ENCODE results near the gene SHKBP1. TPM values are rescaled to one million over a fixed set of nuclear protein-coding genes. Genes with fewer than 3 reads are reported as not detected.
"Not testable (repeated sequence)": the region's sequence is repeated elsewhere in the genome, so short reads cannot be mapped to it uniquely, and the experiment has no call there.

SHKBP1 gene
- polyA plus RNA-seq, 3 donors from 2014 or later = 115 to 186 (median 156) TPM

DNA sequence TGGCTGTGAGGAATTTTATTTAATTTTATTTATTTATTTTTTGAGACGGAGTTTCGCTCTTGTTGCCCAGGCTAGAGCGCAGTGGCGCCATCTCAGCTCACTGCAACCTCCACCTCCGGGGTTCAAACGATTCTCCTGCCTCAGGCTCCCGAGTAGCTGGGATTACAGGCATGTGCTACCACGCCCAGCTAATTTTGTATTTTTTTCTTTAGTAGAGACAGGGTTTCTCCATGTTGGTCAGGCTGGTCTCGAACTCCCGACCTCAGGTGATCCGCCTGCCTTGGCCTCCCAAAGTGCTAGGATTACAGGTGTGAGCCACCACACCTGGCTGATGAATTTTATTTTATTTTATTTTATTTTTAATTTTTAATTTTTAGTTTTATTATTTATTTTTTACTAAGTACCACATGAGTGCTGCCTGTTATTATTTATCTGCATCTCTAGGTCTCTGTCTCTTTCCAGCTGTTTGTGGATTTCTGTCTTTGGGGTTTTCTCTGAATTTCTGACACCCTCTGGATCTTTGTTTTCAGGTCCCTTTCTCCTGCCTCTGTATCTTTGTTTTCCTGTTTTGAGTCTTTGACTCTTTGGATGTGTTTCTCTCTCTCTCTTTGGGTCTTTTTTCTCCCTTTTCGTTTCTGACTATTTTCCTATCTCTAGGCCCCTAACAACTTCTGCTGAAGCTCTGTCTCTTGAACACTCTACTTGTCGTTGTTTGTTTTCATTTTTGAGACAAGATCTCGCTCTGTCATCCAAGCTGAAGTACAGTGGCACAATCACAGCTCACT lies 47.9 kb downstream of the SHKBP1 start:
- H3K27me3 Mint-ChIP-seq (ENCODE audit: low read depth in 3 of 3); DNase-seq; H3K9me3 Mint-ChIP-seq; H3K27ac Mint-ChIP-seq; H3K4me3 Mint-ChIP-seq; H3K4me1 Mint-ChIP-seq: not testable (repeated sequence)
- H3K36me3 Mint-ChIP-seq = peaks cover 14 to 24% (median 20%) of the 10 kb centered on the region in 3 donors

DNA sequence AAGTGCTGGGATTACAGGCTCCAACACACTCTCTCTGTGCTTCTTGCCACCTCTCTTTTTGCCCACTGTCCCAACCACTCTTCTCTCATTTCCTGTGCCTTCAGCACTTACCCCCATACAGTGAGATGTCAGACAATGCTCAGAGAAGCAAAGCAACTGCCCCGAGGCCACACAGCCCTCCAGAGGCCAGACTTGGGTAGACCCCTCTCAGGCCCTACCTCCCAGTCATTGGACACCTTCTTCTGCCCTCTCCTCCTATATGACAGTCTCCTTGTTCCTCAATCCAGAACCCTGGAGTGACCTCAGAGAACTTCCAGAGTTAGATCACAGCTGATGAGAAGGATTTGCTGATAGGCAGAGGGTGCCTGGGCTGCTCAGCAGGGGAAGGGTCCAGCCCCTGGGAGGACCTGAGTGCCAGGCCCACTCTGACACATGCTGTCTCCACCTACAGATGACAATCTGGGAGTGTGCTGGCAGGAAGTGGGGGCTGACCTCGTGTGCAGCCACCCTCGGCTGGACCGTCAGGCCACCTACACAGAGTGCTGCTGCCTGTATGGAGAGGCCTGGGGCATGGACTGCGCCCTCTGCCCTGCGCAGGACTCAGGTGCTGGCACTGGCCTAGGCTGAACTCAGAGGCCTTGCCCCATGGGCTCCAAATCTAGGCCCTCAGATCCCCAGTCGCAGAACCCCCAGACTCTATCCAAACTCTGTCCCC lies 48.9 kb downstream of the SHKBP1 start:
- H3K36me3 Mint-ChIP-seq = peaks cover 14 to 23% (median 19%) of the 10 kb centered on the region in 3 donors
- H3K9me3 Mint-ChIP-seq = no peaks in the 10 kb centered on the region
- no peak for DNase-seq
- peaks cover 9 to 10% of the 10 kb centered on the region in 2 donors for H3K4me1 Mint-ChIP-seq
- H3K4me3 Mint-ChIP-seq = no peak overlapping the region
- peak overlapping the region; percentile 9 to 51 (median 35) for H3K27ac Mint-ChIP-seq
- peaks cover 0 to 2% (median 0%) of the 10 kb centered on the region in 3 donors for H3K27me3 Mint-ChIP-seq (ENCODE audit: low read depth in 3 of 3)

DNA sequence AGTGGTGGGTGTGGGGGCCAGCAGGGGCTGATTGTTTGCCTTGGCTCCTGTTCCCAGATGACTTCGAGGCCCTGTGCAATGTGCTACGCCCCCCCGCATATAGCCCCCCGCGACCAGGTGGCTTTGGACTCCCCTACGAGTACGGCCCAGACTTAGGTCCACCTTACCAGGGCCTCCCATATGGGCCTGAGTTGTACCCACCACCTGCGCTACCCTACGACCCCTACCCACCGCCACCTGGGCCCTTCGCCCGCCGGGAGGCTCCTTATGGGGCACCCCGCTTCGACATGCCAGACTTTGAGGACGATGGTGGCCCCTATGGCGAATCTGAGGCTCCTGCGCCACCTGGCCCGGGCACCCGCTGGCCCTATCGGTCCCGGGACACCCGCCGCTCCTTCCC lies 50.2 kb downstream of the SHKBP1 start:
- no peak overlapping the region for H3K27ac Mint-ChIP-seq

DNA sequence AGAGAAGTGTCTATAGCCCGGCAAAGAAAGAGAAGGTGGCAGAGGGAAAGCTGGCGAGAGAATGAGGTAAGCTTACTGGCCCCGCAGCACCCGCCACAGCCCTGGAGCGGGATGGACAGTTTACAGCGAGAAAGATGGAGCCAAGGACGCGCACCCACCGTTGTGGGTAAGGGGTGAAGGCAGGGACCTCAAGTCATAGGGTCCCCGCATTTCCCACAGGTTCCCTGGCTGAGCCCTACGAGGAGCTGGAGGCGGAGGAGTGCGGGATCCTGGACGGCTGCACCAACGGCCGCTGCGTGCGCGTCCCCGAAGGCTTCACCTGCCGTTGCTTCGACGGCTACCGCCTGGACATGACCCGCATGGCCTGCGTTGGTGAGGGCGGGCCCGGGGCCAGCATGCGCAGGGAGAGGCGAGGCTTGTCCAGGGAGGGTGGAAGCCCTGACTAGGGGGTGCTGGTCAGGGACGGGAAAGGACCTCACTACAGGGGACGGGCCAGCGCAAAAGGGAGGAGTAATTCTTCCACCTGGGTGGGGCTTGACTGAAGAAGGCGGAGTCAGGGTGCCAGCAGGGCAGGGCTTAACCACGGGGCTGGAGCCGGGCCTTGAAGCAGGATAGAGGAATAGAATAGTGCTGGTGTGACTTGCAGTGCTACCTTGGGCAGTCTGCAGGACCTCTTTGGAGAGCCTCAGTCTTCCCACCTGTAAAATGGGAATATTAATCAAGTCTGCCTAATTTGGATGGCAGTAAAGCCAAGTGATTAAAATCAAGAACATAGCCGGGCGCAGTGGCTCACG lies 51.0 kb downstream of the SHKBP1 start:
- no peak overlapping the region for H3K27ac Mint-ChIP-seq
- no peak overlapping the region for H3K4me3 Mint-ChIP-seq
- H3K27me3 Mint-ChIP-seq (ENCODE audit: low read depth in 3 of 3) = peaks cover 0 to 2% (median 0%) of the 10 kb centered on the region in 3 donors
- peaks cover 9 to 10% of the 10 kb centered on the region in 2 donors for H3K4me1 Mint-ChIP-seq
- no peaks in the 10 kb centered on the region for H3K9me3 Mint-ChIP-seq
- no peak for DNase-seq
- peaks cover 9 to 16% (median 16%) of the 10 kb centered on the region in 3 donors for H3K36me3 Mint-ChIP-seq

More for the DNA sequence above, 50.2 kb downstream of the SHKBP1 start:
- Mint-ChIP-seq H3K36me3 (peaks cover 9 to 18% (median 16%) of the 10 kb centered on the region in 3 donors), H3K4me3 (no peak overlapping the region), H3K4me1 (peaks cover 9 to 10% of the 10 kb centered on the region in 2 donors), H3K9me3 (no peaks in the 10 kb centered on the region), H3K27me3 (ENCODE audit: low read depth in 3 of 3) (peaks cover 0 to 2% (median 0%) of the 10 kb centered on the region in 3 donors)
- no peak for DNase-seq

DNA sequence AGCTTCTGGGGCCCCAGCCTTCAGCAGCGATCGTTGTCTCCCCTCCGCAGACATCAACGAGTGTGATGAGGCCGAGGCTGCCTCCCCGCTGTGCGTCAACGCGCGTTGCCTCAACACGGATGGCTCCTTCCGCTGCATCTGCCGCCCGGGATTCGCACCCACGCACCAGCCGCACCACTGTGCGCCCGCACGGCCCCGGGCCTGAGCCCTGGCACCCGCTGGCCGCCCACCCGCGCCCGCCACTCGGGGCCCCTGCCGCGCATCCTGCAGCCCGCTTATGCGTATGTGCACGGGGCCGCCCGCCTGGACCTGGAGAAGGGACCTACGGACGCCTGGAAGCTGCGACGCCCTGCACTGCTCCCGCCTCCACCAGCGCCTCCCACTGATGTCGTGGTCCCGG lies 52.7 kb downstream of the SHKBP1 start:
- H3K4me1 Mint-ChIP-seq = peaks cover 10% of the 10 kb centered on the region in 2 donors
- no peaks in the 10 kb centered on the region for H3K9me3 Mint-ChIP-seq
- H3K36me3 Mint-ChIP-seq = peaks cover 9 to 16% (median 12%) of the 10 kb centered on the region in 3 donors
- H3K4me3 Mint-ChIP-seq = no peak overlapping the region
- H3K27me3 Mint-ChIP-seq (ENCODE audit: low read depth in 3 of 3) = peaks cover 0 to 2% (median under 1%) of the 10 kb centered on the region in 3 donors
- no peak for DNase-seq
- peak overlapping the region in 1 of 6 donors; percentile 5 for H3K27ac Mint-ChIP-seq

DNA sequence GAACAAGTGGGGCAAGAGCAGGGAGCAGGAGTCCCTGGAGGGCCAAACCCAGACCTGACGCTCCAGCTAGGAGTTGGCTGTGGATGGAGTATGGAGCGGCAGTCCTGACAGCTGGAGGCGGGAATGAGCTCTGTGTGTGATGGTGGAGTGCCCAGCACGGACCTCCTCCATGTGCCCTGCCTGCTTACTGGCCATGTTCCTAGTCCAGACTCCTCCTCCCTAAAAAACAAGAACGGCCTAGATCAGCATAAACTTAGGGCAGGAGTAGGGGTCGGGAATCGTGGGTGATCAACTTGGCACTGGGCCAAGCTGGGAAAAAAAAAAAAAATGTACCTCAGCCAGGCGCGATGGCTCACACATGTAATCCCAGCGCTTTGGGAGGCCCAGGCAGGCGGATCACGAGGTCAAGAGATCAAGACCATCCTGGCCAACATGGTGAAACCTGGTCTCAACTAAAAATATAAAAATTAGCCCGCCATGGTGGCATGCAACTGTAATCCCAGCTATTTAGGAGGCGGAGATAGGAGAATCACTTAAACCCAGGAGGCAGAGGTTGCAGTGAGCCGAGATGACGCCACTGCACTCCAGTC lies 54.0 kb downstream of the SHKBP1 start:
- no peaks in the 10 kb centered on the region for H3K9me3 Mint-ChIP-seq
- peaks cover 4 to 11% (median 5%) of the 10 kb centered on the region in 3 donors for H3K36me3 Mint-ChIP-seq
- H3K4me3 Mint-ChIP-seq = no peak overlapping the region
- peak overlapping the region in 1 of 6 donors; percentile 11 for H3K27ac Mint-ChIP-seq
- no peak for DNase-seq
- H3K4me1 Mint-ChIP-seq = peaks cover 6 to 9% of the 10 kb centered on the region in 2 donors
- H3K27me3 Mint-ChIP-seq (ENCODE audit: low read depth in 3 of 3) = peaks cover 0 to 7% (median 6%) of the 10 kb centered on the region in 3 donors

DNA sequence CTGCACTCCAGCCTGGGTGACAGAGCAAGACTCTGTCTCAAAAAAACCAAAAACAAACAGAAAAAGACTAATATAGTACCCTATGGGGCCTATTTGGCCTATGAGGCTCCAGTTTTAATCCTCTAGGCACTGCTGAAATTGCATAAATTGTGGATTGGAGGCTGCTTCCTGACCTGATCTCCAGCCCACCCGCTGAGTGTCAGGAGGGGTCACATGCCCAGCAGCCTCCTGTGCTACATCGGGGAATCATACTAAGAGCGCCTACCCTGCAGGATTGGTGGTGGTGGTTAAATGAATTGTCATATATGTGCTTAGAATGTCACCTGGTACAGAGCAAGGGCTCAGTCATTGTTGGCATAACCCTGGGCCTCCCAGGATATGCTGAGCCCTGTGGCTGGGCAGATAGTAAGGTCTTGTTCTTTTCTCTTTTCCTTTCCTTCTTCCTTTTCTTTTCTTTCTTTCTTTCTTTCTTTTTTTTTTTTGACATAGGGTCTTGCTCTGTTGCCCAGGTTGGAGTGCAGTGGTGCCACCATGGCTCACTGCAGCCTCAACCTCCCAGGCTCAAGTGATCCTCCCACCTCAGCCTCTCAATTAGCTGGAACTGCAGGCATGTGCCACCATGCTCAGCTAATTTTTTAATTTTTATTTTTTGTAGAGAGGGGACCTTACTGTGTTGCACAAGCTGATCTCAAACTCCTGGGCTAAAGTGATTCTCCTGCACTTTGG lies 55.8 kb downstream of the SHKBP1 start:
- no peaks in the 10 kb centered on the region for H3K9me3 Mint-ChIP-seq
- H3K36me3 Mint-ChIP-seq = peaks cover 4 to 5% (median 5%) of the 10 kb centered on the region in 3 donors
- peaks cover 0 to 4% of the 10 kb centered on the region in 2 donors for H3K4me1 Mint-ChIP-seq
- DNase-seq = no peak
- no peak overlapping the region for H3K4me3 Mint-ChIP-seq
- peaks cover 0 to 7% (median 7%) of the 10 kb centered on the region in 3 donors for H3K27me3 Mint-ChIP-seq (ENCODE audit: low read depth in 3 of 3)
- no peak overlapping the region for H3K27ac Mint-ChIP-seq

DNA sequence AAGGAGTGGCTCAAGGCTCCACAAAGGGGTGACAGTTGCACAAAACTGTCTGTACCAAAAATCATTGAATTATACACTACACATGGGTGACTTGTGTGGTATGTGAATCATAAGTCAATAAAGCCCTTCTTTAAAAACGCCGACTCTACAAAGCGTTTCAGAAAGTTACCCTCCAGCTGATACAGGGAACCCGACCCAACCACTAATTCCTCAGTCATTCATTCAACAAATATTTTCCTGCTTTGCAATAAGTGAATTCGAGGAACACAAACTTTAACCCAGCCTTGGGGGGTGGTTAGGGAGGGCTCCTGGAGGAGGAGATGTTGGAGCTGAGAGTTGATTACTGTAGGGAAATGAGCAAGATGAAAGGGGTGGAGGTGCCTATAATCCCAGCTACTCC lies 56.5 kb downstream of the SHKBP1 start:
- Mint-ChIP-seq H3K36me3 (peaks cover 4 to 5% (median 5%) of the 10 kb centered on the region in 3 donors), H3K9me3 (no peaks in the 10 kb centered on the region), H3K27me3 (ENCODE audit: low read depth in 3 of 3) (peaks cover 0 to 7% (median 7%) of the 10 kb centered on the region in 3 donors), H3K4me3 (no peak overlapping the region), H3K27ac (peak overlapping the region in 1 of 6 donors; percentile 38), H3K4me1 (peaks cover 0 to 4% of the 10 kb centered on the region in 2 donors)
- no peak for DNase-seq

DNA sequence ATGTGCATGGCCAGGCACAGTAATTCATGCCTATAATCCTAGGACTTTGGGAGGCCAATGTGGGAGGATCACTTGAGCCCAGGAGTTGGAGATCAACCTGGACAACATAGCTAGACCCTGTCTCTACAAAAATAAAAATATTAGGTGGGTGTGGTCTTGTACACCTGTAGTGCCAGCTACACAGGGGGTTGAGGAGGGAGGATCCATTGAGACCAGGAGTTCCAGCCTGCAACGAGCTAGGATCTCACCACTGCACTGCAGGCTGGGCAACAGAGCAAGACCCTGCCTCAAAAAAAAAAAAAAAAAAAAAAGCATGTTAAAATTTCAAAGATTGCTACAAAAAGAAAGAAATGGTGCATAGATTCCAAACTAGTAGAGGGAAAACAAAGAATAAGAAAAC lies 61.7 kb downstream of the SHKBP1 start:
- peaks cover 0 to 4% of the 10 kb centered on the region in 2 donors for H3K4me1 Mint-ChIP-seq
- DNase-seq = no peak
- H3K4me3 Mint-ChIP-seq = no peak overlapping the region
- H3K9me3 Mint-ChIP-seq = no peaks in the 10 kb centered on the region
- peaks cover 0 to 9% (median 8%) of the 10 kb centered on the region in 3 donors for H3K27me3 Mint-ChIP-seq (ENCODE audit: low read depth in 3 of 3)
- H3K27ac Mint-ChIP-seq = no peak overlapping the region
- no peaks in the 10 kb centered on the region for H3K36me3 Mint-ChIP-seq

DNA sequence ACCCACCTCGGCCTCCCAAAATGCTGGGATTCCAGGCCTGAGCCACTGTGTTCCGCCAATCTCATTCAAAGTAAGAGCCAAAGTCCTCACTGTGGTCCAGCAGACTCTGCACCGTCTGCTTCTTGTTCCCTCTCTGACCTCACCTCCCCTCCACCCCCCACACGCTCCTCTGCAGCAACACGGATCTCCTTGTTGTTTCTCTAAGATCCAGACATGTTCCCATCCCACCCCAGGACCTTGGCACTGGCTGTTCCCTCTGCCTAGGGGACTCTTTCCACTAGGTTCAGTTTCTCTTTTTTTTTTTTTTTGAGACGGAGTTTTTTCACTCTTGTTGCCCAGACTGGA lies 62.9 kb downstream of the SHKBP1 start:
- Mint-ChIP-seq H3K9me3 (no peaks in the 10 kb centered on the region), H3K4me1 (peaks cover 0 to under 1% of the 10 kb centered on the region in 2 donors), H3K4me3 (no peak overlapping the region), H3K27me3 (ENCODE audit: low read depth in 3 of 3) (peaks cover 0 to 6% (median 5%) of the 10 kb centered on the region in 3 donors), H3K27ac (no peak overlapping the region), H3K36me3 (no peaks in the 10 kb centered on the region)
- DNase-seq = no peak

DNA sequence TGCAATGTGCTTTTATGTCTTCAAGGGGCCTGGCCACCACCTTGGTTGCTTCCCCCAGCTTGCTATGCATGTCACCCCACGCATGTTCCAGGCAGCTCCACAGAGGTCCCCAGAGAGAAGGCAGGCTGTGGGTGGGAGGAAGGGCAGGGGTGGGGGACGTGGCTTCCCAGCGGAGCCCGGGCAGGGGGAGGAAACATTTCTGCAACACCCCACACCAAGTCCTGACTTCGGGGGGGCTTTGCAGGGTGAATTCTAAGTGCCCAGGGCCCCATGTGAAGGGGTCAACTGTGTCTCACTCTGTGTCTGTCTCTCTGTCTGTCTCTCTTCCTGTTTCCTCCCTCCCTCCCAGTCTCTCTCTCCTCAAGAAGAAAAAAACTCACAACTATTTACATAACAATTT lies 64.1 kb downstream of the SHKBP1 start:
- Mint-ChIP-seq H3K36me3 (peaks cover 0 to 2% (median 0%) of the 10 kb centered on the region in 3 donors), H3K27me3 (ENCODE audit: low read depth in 3 of 3) (peaks cover 2 to 5% (median 2%) of the 10 kb centered on the region in 3 donors), H3K27ac (no peak overlapping the region), H3K4me3 (no peak overlapping the region), H3K9me3 (no peaks in the 10 kb centered on the region), H3K4me1 (no peaks in the 10 kb centered on the region)
- no peak for DNase-seq
